GM18526 (cell line): ENCODE data around the gene ANKLE2.

Experiments used
- POLR2A ChIP-seq: IDR thresholded peaks from 3 replicates; pipeline ENCODE4 v1.6.1; 2011; ENCODE audit not compliant: insufficient read length; ENCODE audit errors: extremely low read depth

The ANKLE2 gene

GRCh38 chr12:132781938-132782337 is 20.3 kb upstream of the ANKLE2 start:
- TF ChIP-seq POLR2A, result no peak

- TF ChIP-seq POLR2A, result no peak
These were observed 18.2 kb upstream of the ANKLE2 start for GRCh38 chr12:132779781-132780353.

GRCh38 chr12:132777614-132778013 is 16.0 kb upstream of the ANKLE2 start:
- TF ChIP-seq POLR2A, result no peak

- TF ChIP-seq POLR2A, result no peak
These were observed 15.4 kb upstream of the ANKLE2 start for GRCh38 chr12:132776816-132777568.

DNA sequence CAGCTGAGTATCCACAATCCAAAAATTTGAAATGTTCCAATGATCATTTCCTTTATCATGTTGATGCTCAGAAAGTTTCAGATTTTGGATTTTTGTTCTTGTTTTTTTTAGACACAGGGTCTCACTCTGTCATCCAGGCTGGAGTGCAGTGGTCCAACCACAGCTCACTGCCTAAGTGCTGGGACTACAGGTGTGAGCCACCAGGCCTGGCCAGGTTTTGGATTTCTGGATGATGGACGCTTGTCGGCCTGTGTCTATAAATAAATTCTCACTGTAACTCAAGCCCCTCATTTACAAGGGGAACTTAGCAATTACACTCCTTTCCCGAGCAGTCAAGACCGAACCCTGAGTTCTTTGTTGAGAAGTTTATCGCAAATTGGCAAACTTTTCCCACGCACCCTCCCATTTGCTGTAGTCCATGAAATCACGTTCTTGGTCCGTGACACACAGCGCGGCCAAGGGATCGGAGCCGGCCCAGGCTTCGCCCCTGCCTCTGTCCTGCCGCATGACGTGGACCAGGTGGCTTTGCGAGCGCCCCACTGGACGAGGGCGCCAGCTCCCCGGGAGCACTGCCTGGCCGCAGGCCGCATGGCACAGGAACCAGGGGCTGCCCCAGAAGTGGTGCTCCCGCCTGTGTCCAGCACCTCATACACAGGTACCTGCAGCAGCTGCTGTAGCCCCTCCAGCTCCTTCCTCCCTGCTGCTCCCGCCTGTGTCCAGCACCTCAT is 14.0 kb upstream of the ANKLE2 start:
- no peak for TF ChIP-seq POLR2A

GRCh38 chr12:132774646-132775275 is 13.1 kb upstream of the ANKLE2 start:
- TF ChIP-seq POLR2A, result no peak

- no peak for TF ChIP-seq POLR2A
These were observed 12.5 kb upstream of the ANKLE2 start for GRCh38 chr12:132774159-132774558.

DNA sequence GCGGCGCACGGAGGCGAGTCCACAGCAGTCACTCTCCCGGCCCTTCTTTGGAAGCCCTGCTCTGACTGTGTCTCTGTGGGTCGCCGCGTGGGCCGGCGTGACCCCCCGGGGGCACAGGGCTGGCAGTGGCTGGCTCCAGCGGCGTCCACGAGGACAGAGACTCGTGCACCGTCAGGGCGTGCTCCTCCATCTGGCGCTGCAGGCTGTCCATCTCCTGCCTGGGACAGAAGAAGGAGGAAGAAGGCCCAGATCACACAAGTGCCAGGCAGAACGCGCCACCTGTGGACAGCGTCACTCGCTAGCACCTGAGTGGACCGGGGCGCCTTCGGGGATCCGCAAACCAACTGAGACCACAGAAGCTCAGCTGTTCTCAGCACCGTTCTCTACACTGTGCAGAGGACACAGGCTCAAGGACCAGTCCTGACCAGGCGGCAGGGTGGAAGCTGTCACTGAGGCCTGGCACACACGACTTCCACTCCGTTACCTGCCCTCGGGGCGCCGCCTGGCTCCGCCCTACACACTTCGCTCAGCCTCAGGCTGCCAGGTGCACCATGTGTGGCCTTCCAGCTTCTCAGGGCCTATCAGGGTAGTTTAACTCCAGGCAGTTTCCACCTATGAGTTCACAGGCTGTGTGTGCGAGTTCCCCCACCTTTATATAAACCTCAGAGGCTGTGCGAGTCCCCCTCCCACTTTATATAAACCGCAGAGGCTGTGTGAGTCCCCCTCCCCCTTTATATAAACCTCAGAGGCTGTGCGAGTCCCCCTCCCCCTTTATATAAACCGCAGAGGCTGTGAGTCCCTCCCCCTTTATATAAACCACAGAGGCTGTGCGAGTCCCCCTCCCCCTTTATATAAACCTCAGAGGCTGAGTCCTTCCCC is 11.7 kb upstream of the ANKLE2 start:
- TF ChIP-seq POLR2A, result no peak

GRCh38 chr12:132772606-132773005 is 11.0 kb upstream of the ANKLE2 start:
- no peak for TF ChIP-seq POLR2A

GRCh38 chr12:132771126-132771838 is 9.7 kb upstream of the ANKLE2 start:
- TF ChIP-seq POLR2A, result no peak

GRCh38 chr12:132766380-132767085 is 4.9 kb upstream of the ANKLE2 start:
- TF ChIP-seq POLR2A, result no peak

DNA sequence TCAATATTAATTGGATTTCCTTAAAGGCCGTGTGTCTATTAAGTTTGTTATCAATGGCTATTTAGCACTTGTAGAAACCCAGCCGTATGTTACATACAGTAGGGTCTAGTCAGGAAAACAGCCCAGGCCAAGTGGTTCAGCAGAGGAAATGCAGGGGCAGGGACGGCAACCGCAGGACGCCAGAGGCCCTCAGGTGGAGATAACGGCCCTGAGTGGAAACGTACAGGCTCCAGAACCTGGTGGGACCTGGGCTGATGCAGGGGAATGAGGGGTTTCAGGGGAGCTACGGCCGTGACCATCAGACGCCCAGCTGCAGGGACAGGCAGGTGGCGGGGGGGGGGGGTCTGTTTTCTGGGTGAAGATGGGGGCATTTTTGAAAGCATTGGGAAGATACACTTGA is 3.7 kb upstream of the ANKLE2 start:
- no peak for TF ChIP-seq POLR2A

DNA sequence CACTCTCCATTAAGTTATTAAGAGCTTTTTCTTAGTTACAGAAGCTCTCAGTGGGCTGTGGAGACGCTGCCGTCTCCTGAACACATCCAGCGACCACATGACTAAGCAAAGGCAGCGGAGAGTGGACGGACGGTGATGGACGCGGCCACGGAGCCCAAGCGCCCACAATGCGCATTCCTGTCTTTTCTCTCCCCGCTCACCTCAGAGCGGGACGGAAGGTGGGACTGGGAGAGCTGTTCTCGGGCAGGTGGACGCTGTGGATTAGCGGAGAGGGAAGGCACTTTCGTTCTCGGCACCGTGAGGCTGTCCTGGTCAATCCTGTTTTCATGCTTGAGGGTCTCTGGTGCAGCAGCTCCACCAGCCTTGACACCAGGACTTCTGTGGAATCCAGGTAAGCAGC is 2.6 kb upstream of the ANKLE2 start:
- no peak for TF ChIP-seq POLR2A
